HG03469 (cell line): ENCODE measurements around the gene PEPD.

ENCODE experiments used
- ATAC-seq: cut with Tn5 transposase; IDR thresholded peaks from one replicate; pipeline ENCODE4 v1.9.1; 2021; ENCODE audit warnings: mild to moderate bottlenecking, moderate library complexity, moderate number of reproducible peaks; ENCODE audit not compliant: unreplicated experiment

Gene PEPD

DNA sequence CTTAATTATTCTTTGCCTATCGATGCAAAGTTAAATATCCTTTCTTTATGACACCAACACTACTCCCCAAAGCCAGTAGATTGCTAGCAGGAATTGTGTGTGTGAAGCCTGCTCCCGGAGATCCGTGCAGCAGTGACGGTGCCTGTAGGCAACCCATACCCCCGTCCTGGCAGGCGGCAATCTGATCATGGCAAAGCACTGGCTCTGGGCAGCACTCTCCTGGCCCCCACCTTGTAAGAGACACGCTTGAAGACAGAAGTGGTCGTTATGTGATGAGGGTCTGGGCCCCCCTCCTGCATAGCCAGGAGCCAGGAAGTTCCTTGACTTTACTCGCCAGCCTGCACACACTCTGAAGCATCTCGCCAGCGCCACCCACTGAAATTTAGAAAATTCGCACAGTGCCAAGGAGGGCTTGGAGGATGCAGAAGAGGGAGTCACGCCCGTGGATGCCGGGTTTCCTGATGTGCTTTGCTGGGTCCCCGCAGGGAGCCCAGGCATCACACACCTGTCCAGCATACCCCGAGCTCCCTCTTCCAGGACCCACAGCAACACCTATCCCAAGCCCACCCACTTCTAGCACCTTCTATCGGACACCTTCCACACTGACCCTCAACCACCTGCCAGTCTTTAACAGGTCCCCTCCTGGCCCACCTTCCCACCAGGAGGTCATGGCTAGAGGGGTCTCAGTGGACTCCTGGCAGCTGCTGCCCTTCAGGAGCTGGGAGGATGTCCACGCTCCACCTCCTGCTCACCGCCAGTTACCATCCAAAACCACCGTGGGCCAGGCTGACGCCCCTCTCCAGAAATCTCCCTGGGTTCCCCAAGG is 93.6 kb downstream of the PEPD start:
- ATAC-seq, result no peak

DNA sequence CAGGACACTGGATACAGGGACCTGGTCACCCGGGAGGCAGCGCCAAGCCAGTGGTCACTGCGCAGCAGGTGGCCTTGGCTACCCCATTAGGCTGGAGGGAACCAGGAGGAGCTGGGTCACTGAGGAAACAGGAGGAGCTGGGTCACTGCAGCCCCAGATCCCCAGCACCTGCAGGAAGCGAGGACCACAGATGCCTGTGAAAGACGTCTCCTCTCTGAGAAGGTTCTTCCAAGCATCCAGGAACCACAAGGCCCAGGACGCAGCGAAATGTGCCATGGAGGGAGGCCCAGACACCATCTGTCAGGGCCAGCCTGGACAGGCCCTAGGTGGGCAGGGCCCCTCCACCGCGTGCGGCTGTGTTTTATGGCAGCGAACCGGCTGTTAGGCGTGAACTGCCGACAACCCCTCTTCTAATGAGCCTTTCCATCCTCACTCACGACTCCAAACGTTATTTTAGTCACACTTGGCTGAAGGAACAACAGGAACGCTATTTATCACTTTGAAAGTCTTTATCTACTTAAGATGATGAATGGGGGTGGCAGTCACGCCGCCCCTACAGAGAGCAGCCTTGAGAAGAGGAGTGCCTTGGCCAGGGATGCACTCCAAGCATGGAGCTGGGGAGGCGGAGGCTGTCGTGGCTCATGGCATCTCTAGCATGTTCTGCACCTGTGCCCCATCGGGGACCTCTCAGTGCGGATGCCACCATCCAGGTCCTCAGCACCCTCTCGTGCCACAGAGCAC is 94.8 kb downstream of the PEPD start:
- ATAC-seq, result no peak

- no peak for ATAC-seq
These were observed 97.4 kb downstream of the PEPD start for GRCh38 chr19:33424181-33424580.

DNA sequence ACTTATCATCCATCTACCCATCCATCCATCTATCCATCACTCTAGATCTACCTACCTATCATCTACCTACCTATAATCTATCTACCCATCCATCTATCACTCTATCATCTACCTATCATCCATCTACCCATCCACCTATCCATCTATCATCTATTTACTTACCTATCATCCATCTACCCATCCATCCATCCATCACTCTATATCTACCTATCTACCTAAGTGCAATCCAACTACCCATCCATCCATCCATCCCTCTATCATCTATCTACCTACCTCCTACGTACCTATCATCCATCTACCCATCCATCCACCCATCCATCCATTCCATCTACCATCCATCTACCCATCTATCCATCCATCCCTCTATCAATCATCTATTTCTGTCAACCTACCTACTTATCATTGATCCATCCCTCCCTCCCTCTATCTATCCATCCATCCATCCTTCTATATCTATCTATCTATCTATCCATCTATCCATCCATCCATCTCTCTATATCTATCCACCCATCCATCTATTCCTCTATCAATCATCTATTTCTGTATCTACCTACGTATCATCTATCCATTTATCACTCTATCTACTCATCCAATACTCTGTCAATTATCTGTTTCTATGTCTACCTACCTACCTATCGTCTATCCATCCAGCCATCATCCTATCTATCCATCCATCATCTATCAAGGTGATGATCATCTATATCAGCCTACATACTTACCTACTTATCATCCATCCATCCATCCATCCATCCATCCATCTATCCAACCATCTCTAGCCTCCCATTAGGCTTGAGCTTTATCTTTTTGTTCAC is 99.0 kb downstream of the PEPD start:
- no peak for ATAC-seq

DNA sequence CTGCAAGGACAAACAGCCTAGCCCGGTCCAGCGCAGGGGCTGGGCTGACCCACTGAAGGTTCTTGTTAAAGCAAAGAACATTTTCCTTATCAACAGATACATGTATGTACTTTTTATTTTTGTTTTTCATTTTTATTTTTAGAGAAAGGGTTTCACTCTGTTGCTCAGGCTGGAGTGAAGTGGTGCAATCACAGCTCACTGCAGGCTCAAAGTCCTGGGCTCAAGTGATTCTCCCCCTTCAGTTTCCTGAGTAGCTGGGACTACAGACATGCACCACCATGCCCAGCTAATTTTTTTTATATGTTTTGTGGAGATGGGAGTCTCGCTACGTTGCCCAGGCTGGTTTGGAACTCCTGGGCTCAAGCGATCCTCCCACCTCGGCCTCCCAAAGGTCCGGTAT is 100.2 kb downstream of the PEPD start:
- no peak for ATAC-seq

- ATAC-seq, result no peak
These were observed 100.8 kb downstream of the PEPD start for GRCh38 chr19:33420821-33421220.

- ATAC-seq, result no peak
These were observed 101.8 kb downstream of the PEPD start for GRCh38 chr19:33419788-33420130.

GRCh38 chr19:33418871-33419787 is 102.5 kb downstream of the PEPD start:
- ATAC-seq, result no peak

DNA sequence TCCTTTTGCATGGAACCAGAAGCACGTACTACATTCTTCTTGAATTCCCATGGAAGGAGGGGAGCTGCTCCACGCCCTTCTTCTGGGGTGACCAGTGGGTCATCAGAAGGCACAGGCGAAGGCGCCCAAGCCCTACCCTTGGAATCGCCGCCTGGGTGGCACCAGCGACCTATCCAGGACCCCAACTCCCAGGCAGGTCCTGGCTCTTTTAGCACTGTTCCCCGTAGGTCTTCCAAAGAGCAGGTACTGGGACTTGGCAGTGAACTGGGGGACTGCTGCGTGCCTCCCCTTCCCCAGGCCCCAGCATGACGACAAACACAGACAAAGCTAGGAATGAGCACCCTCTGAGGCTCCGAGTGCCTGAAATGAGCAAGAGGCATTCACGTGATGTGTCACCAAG is 103.1 kb downstream of the PEPD start:
- ATAC-seq, result no peak

GRCh38 chr19:33417751-33418150 is 103.8 kb downstream of the PEPD start:
- ATAC-seq, result no peak

DNA sequence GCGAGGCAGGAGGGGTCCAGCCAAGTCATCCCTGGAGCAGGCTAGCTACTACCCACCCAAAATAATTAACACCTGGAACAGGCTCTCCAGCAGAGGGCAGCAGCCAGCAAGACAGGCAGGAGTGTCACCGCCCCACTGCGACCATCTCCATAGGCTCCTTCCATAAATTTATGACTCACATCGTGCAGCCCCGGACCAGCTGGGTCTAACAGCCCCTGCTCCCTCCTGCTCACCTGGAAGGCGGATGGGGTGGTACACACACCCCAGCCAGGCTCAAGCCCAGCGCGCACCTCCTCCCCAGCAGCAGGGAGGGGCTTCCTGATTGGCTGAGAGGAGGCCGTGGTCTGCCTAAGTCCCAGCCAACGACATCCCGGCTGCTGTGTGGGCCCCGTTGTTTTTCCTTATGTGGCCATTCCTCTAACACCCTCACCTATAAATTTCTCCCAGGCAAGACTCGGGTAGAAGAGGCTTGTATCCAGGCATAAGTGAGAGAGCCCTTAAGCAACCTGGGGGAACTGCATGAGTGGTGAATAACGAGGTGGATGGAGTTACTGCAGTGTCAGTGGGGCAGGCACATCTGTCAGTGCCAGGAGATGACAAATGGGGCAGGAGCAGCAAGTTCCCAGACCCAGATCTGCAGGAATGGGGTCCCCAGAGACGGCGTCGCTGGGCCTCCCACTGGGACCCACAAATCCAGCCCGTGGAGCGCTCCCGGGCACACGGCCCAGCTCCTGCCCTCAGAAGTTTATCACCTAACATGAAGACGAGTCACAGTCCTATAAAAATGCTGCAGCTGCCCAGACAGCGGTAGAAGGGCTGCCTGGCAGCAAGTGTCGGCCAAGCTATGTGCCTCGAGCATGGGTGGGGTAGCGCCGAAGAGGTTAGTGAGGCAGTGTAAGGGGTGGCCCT is 105.0 kb downstream of the PEPD start:
- ATAC-seq, result no peak

DNA sequence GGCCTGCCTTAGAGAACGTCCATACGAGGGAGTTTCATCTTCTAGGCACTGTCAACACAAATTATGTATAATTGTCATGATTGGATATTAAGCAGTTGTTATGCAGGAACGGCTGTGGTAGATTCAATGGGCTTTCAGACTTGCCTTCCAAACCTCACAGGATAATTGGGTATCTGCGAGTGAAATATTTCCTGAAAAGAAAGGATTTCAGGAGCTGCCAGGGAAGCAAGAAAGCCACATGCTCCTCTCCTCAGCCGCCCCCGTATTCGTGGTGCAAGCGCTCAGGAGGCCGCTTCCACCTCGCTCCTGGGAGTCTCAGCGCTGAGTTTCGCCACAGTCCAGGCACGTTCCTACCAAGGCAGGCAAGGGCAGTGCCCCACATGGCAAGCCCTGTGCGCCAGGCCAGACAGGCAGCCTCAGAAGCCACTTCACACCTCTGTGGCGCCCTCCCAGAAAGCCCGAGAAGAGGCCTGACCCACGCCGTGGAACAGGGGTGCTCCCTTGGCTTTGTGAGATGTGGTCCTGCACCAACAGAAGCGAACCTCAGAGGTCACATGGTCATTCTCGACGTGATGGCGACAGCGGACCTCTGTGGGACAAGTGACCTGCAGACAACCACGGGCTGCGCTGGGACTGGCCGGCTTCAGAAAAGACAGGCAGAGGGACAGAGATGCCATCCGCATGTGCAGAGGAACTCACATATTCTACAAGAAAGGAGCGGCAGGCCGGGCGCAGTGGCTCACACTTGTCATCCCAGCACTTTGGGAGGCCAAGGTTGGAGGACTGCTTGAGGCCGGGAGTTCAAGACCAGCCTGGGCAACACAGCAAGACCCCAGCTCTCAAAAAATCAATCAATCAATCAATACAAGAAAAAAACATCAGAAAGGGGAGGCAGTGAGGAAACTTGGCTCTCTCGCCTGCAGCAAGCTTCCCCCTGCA is 106.7 kb downstream of the PEPD start:
- ATAC-seq, result no peak

DNA sequence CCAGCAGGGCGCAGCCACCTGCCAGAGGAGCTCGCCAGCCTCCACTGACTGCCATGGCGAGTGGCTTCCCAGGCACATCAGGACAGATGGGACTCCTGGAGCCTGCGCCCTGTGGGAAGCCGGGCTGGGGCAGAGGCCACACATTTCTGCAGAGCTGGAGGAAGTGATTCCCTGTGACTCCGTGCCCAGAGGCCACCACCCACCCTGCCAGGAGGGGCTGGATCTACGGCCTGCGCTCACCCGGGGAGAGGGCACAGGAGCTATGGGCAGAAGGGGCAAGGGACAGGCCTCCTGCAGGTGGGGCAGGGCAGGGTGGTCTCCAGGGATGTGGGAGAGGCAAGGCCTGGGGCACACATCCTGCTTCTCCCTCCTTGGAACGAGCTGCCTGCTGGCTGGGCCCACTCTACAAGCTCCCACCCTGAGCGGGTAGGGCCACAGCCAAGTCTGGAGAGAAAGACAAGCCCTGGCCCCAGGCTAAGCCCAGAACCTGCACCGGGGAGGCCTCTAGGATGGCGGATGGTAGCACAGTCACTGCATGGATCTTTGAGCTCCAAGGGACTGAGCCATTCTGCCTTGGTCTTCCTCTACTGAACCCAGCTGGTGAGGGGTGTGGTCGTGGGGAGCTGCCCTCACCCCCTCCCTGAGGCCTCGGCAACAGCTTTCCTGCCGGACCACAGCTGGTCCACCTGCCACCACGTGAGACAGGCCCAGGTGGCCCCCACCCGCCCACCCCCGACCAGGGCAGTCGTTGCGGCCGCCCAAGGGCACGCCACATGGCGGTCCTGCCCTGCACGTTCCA is 107.5 kb downstream of the PEPD start:
- ATAC-seq, result no peak

DNA sequence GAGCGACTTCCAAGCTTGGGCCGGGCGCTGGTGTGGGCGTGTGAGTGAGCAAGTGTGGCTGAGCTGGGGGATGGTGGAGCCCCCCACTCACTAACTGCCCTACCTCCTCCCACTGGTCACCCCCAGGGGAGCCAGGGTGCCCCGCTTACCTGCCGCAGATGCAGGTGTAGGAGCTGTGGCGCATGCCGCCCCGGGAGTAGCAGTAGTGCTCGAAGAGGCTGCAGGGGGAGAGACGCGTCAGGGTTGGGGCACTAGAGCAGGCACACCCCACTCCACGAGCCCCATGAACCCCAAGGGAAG is 108.2 kb downstream of the PEPD start:
- ATAC-seq, result no peak

DNA sequence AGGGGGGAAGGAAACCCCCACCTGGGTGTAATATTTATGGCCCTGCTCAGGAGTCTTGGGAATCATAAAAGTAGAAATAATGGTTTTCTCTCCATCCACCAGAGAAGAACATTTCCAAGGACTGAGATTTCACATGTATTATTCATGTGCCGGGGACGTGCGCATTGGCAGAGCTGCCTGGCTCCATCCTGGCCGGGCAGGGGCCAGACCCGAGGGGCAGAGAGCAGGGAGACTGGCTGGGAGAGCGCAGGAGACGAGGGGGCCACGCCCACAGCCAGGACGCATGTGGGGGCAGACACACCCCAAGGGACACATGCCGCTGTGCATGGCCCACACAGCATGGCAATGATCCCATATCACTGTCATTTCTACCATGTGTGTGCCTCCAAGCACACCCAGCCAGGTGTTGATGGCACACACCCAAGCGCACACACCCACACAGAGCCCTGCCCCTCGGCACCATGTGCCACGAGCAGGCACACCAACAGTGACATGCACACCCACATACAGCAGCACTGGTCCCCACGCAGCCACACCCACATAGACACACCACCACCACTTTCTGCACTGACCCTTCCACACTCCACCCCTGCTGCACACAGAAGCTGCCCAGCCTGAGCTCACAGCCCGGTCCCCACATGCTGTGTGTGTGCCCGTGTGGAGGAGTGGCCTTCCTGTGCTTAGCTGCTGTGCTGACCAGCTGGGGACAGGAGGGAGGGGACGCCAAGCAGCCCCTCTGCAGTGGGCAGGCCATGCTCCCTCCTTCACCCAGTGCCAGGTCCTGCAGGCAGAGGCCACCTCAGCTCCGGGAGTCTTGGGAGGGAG is 108.8 kb downstream of the PEPD start:
- no peak for ATAC-seq

DNA sequence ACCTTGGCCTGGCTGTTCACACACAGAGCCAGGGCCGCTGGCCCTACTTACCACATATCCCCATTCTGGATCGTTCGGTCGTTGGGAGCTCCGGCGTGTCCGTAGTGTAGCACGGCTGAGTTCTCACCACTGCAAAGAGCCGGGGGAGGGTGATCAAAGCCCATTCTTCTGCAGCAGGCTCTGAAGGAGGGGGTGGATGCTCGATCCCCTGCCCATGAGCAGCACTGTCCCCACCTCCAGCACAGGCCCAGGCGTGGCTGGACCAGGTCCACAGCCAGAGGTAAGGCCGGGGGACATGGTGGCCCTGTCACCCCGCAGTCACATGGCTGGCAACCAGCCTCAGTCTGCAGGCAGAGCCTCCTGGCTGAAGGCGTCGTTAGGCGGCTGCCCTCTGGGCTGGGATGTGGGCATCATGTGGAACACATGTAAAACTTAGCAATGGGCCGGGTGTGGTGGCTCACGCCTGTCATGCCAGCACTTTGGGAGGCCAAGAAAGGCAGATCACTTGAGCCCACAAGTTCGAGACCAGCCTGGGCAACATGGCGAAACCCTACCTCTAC is 109.9 kb downstream of the PEPD start:
- ATAC-seq, result no peak
